GM21447 (cell line): ENCODE data around the gene P2RY2.
"Not testable (repeated sequence)": the region's sequence is repeated elsewhere in the genome, so short reads cannot be mapped to it uniquely, and the experiment has no call there.

Experiments
- ATAC-seq: cut with Tn5 transposase; IDR thresholded peaks from one replicate; pipeline ENCODE4 v1.9.1; 2021; ENCODE audit not compliant: unreplicated experiment

The P2RY2 gene

GRCh38 chr11:73226297-73227006 lies 8.4 kb downstream of the P2RY2 start:
- ATAC-seq: no peak

- ATAC-seq: no peak
These were observed 9.6 kb downstream of the P2RY2 start for GRCh38 chr11:73227571-73228211.

GRCh38 chr11:73228268-73229134 lies 10.4 kb downstream of the P2RY2 start:
- no peak for ATAC-seq

GRCh38 chr11:73229321-73229895 lies 11.3 kb downstream of the P2RY2 start:
- no peak for ATAC-seq

- no peak for ATAC-seq
These were observed 12.1 kb downstream of the P2RY2 start for GRCh38 chr11:73229896-73230875.

- no peak for ATAC-seq
These were observed 12.8 kb downstream of the P2RY2 start for GRCh38 chr11:73230931-73231330.

GRCh38 chr11:73232487-73232886 lies 14.4 kb downstream of the P2RY2 start:
- ATAC-seq: not testable (repeated sequence)

GRCh38 chr11:73233211-73233610 lies 15.1 kb downstream of the P2RY2 start:
- no peak for ATAC-seq

- no peak for ATAC-seq
These were observed 15.8 kb downstream of the P2RY2 start for GRCh38 chr11:73233692-73234470.

GRCh38 chr11:73234471-73235181 lies 16.5 kb downstream of the P2RY2 start:
- ATAC-seq: no peak

GRCh38 chr11:73235236-73235786 lies 17.2 kb downstream of the P2RY2 start:
- no peak for ATAC-seq

- no peak for ATAC-seq
These were observed 18.2 kb downstream of the P2RY2 start for GRCh38 chr11:73236205-73236765.

GRCh38 chr11:73236854-73237253 lies 18.8 kb downstream of the P2RY2 start:
- no peak for ATAC-seq

GRCh38 chr11:73237471-73238290 lies 19.6 kb downstream of the P2RY2 start:
- ATAC-seq: no peak

GRCh38 chr11:73239111-73239521 lies 21.0 kb downstream of the P2RY2 start:
- ATAC-seq: no peak

- no peak for ATAC-seq
These were observed 21.6 kb downstream of the P2RY2 start for GRCh38 chr11:73239571-73240189.
